NT2/D1 (cell line): ENCODE data around the gene SYT2.

Source experiments
- SUZ12 ChIP-seq: IDR thresholded peaks from 2 replicates; pipeline ENCODE4 v1.6.1; 2011; ENCODE audit not compliant: insufficient read length, insufficient read depth; ENCODE audit errors: extremely low read depth
- YY1 ChIP-seq: IDR thresholded peaks from 2 replicates; pipeline ENCODE4 v1.6.1; 2011; ENCODE audit not compliant: insufficient read length, insufficient read depth

GRCh38 chr1:202619505-202619904 lies 90.7 kb downstream of the SYT2 start:
- TF ChIP-seq SUZ12: no peak
- no peak for TF ChIP-seq YY1
